WTC11 (cell line): ENCODE results near the gene MCF2L2. TPM values are rescaled to one million over a fixed set of nuclear protein-coding genes. Genes with fewer than 3 reads are reported as not detected.

Source experiments
- ATAC-seq: fragments of 200-7000 bp; cut with Tn5 transposase; 2 replicates; pipeline ENCODE4 v1.10.0; 2021; ENCODE audit warnings: mild to moderate bottlenecking, moderate library complexity
- CTCF ChIA-PET: fragments of 300-600 bp; sonication (Branson Sonifier 250); formaldehyde crosslinking; loops from one replicate; lab custom pipeline; 2021; ENCODE audit warnings: antibody characterized with exemption; lab: Charles Lee
- POLR2A ChIA-PET: fragments of 350-600 bp; sonication (Branson Sonifier 250); formaldehyde crosslinking; loops from one replicate; lab custom pipeline; 2021; ENCODE audit warnings: antibody characterized with exemption; lab: Charles Lee
- DNase-seq: peaks from one replicate; pipeline ENCODE4 v3.0.0; 2021; ENCODE audit warnings: low spot score
- H3K27ac Mint-ChIP-seq: 2 replicates; pipeline ENCODE4 v1.8.0; 2021; ENCODE audit warnings: mixed read lengths
- H3K27me3 Mint-ChIP-seq: 2 replicates; pipeline ENCODE4 v1.8.0; 2021; ENCODE audit warnings: low read depth, mild to moderate bottlenecking, moderate library complexity, mixed read lengths
- H3K36me3 Mint-ChIP-seq: 2 replicates; pipeline ENCODE4 v1.8.0; 2021; ENCODE audit warnings: mixed read lengths
- H3K4me1 Mint-ChIP-seq: 2 replicates; pipeline ENCODE4 v1.8.0; 2022; ENCODE audit warnings: mixed read lengths
- H3K4me3 Mint-ChIP-seq: 2 replicates; pipeline ENCODE4 v1.8.0; 2021; ENCODE audit warnings: mild to moderate bottlenecking, moderate library complexity, mixed read lengths
- H3K9me3 Mint-ChIP-seq: 2 replicates; pipeline ENCODE4 v1.8.0; 2021; ENCODE audit warnings: mixed read lengths
- AFF4 ChIP-seq: sonication (generic); formaldehyde crosslinking; IDR thresholded peaks from 2 replicates; pipeline ENCODE4 v1.8.1; 2023; ENCODE audit warnings: mild to moderate bottlenecking, missing genetic modification reagents, borderline replicate concordance
- ATF1 ChIP-seq: sonication (generic); formaldehyde crosslinking; IDR thresholded peaks from 2 replicates; pipeline ENCODE4 v1.8.1; 2023; ENCODE audit warnings: mild to moderate bottlenecking, moderate library complexity, missing genetic modification reagents
- CREB1 ChIP-seq: sonication (generic); formaldehyde crosslinking; IDR thresholded peaks from 2 replicates; pipeline ENCODE4 v1.8.0; 2023; ENCODE audit warnings: mild to moderate bottlenecking, missing genetic modification reagents
- CREM ChIP-seq: sonication (generic); formaldehyde crosslinking; IDR thresholded peaks from 2 replicates; pipeline ENCODE4 v1.8.1; 2022; ENCODE audit warnings: mild to moderate bottlenecking, missing genetic modification reagents, moderate library complexity
- ELF4 ChIP-seq: sonication (generic); formaldehyde crosslinking; IDR thresholded peaks from 2 replicates; pipeline ENCODE4 v1.8.1; 2022; ENCODE audit warnings: low read depth, mild to moderate bottlenecking, moderate library complexity, missing genetic modification reagents
- ETV6 ChIP-seq: sonication (generic); formaldehyde crosslinking; IDR thresholded peaks from 2 replicates; pipeline ENCODE4 v1.8.1; 2022; ENCODE audit warnings: mild to moderate bottlenecking, missing genetic modification reagents
- FOXJ3 ChIP-seq: sonication (generic); formaldehyde crosslinking; IDR thresholded peaks from 2 replicates; pipeline ENCODE4 v1.9.0; 2021; ENCODE audit warnings: missing genetic modification reagents, mild to moderate bottlenecking, borderline replicate concordance
- FOXK1 ChIP-seq: sonication (generic); formaldehyde crosslinking; IDR thresholded peaks from 2 replicates; pipeline ENCODE4 v1.8.0; 2022; ENCODE audit warnings: mild to moderate bottlenecking, moderate library complexity, missing genetic modification reagents
- GTF2I ChIP-seq: fragments of 250-450 bp; sonication (Bioruptor Pico); conservative IDR thresholded peaks from 2 replicates; pipeline ENCODE4 v1.4.0; 2021; ENCODE audit warnings: mild to moderate bottlenecking
- HMGA2 ChIP-seq: fragments of 250-450 bp; sonication (Bioruptor Pico); IDR thresholded peaks from 2 replicates; pipeline ENCODE4 v1.4.0; 2021; ENCODE audit warnings: mild to moderate bottlenecking, moderate library complexity
- MAX ChIP-seq: sonication (generic); formaldehyde crosslinking; IDR thresholded peaks from 2 replicates; pipeline ENCODE4 v1.8.0; 2022; ENCODE audit warnings: mild to moderate bottlenecking, missing genetic modification reagents
- MXD4 ChIP-seq: fragments of 250-450 bp; sonication (Bioruptor Pico); IDR thresholded peaks from 2 replicates; pipeline ENCODE4 v1.8.0; 2021; ENCODE audit warnings: mild to moderate bottlenecking, moderate library complexity, borderline replicate concordance
- NFE2L1 ChIP-seq: sonication (generic); formaldehyde crosslinking; IDR thresholded peaks from 2 replicates; pipeline ENCODE4 v1.8.1; 2023; ENCODE audit warnings: missing genetic modification reagents
- NR3C1 ChIP-seq: sonication (generic); formaldehyde crosslinking; conservative IDR thresholded peaks from 2 replicates; pipeline ENCODE4 v1.8.1; 2023; ENCODE audit warnings: low read depth, mild to moderate bottlenecking, missing genetic modification reagents
- TP53 ChIP-seq: sonication (generic); formaldehyde crosslinking; IDR thresholded peaks from 2 replicates; pipeline ENCODE4 v1.8.1; 2023; ENCODE audit warnings: mild to moderate bottlenecking, missing genetic modification reagents
- ZNF281 ChIP-seq: sonication (generic); formaldehyde crosslinking; IDR thresholded peaks from 2 replicates; pipeline ENCODE4 v1.8.0; 2023; ENCODE audit warnings: mild to moderate bottlenecking, missing genetic modification reagents
- total RNA-seq: library from RNA; stranded (reverse); gene quantifications from 3 replicates; pipeline ENCODE4 v1.2.3, GENCODE V29; 2021
- TF ChIP-seq, protein P1 (sequence below): fragments of 200-600 bp; IDR thresholded peaks from 2 replicates; pipeline ENCODE4 v1.8.0; 2022; ENCODE audit warnings: antibody characterized with exemption
- TF ChIP-seq, protein P2 (sequence below): sonication (generic); formaldehyde crosslinking; IDR thresholded peaks from 2 replicates; pipeline ENCODE4 v1.8.1; 2022; ENCODE audit warnings: mild to moderate bottlenecking, missing genetic modification reagents, moderate library complexity, borderline replicate concordance
- TF ChIP-seq, protein P3 (sequence below): fragments of 250-450 bp; sonication (Bioruptor Pico); IDR thresholded peaks from 2 replicates; pipeline ENCODE4 v1.9.0; 2021; ENCODE audit warnings: mild to moderate bottlenecking, borderline replicate concordance
- TF ChIP-seq, protein P4 (sequence below): fragments of 250-450 bp; sonication (Bioruptor Pico); conservative IDR thresholded peaks from 2 replicates; pipeline ENCODE4 v1.9.0; 2021; ENCODE audit warnings: mild to moderate bottlenecking

MCF2L2 gene
- total RNA-seq, 1 experiment from 2014 or later: 7.5 TPM

DNA sequence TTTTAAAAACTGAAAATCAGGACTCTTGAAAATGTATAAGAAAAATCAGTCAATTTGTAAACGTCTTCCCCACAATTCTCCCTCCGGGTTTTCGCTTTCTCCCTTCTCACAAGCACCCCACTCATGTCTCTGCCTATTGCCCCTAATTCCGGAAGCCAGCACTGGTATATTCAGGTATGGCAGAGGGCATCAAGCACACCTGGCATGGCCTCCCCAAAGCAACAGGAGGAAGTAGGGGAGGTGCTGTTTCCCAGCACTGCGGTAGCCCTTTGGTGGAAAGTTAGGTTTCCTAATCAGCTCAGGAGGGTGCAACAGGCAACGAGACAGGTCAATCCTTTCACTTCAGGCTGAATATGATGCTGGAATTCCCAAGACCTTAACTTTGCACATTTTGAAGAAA, 296.0 kb downstream of the MCF2L2 start (continued):
- TF ChIP-seq NR3C1 (CRISPR knock-in tag): no peak
- TF ChIP-seq, protein P1, sequence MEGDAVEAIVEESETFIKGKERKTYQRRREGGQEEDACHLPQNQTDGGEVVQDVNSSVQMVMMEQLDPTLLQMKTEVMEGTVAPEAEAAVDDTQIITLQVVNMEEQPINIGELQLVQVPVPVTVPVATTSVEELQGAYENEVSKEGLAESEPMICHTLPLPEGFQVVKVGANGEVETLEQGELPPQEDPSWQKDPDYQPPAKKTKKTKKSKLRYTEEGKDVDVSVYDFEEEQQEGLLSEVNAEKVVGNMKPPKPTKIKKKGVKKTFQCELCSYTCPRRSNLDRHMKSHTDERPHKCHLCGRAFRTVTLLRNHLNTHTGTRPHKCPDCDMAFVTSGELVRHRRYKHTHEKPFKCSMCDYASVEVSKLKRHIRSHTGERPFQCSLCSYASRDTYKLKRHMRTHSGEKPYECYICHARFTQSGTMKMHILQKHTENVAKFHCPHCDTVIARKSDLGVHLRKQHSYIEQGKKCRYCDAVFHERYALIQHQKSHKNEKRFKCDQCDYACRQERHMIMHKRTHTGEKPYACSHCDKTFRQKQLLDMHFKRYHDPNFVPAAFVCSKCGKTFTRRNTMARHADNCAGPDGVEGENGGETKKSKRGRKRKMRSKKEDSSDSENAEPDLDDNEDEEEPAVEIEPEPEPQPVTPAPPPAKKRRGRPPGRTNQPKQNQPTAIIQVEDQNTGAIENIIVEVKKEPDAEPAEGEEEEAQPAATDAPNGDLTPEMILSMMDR: no peak
- TF ChIP-seq FOXK1 (CRISPR knock-in tag): no peak
- TF ChIP-seq FOXJ3: no peak

- peaks cover 3% of the 10 kb centered on the region; the same call in 1 of the 2 replicates for H3K27me3 Mint-ChIP-seq
- no peak overlapping the region for H3K4me3 Mint-ChIP-seq
- ATAC-seq: no peak
- H3K9me3 Mint-ChIP-seq: peaks cover 23% of the 10 kb centered on the region
- ChIA-PET POLR2A (no interaction called here), CTCF (interaction anchor here (1.2 kb wide), 1 partner anchor 10 kb away, joined by 3 read pairs; no protein-coding TSS in a partner anchor)
- peaks cover 12% of the 10 kb centered on the region for H3K4me1 Mint-ChIP-seq
- peaks cover 19% of the 10 kb centered on the region for H3K36me3 Mint-ChIP-seq
- no peak overlapping the region for H3K27ac Mint-ChIP-seq
- DNase-seq: no peak
- TF ChIP-seq, protein P2, sequence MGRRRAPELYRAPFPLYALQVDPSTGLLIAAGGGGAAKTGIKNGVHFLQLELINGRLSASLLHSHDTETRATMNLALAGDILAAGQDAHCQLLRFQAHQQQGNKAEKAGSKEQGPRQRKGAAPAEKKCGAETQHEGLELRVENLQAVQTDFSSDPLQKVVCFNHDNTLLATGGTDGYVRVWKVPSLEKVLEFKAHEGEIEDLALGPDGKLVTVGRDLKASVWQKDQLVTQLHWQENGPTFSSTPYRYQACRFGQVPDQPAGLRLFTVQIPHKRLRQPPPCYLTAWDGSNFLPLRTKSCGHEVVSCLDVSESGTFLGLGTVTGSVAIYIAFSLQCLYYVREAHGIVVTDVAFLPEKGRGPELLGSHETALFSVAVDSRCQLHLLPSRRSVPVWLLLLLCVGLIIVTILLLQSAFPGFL (CRISPR knock-in tag): no peak
- TF ChIP-seq ZNF281 (CRISPR knock-in tag) (no peak), TP53 (no peak), CREM (CRISPR knock-in tag) (no peak), AFF4 (CRISPR knock-in tag) (no peak), ETV6 (CRISPR knock-in tag) (no peak), NFE2L1 (CRISPR knock-in tag) (no peak), GTF2I (CRISPR knock-in tag) (no peak), CREB1 (no peak), ELF4 (no peak), HMGA2 (no peak), MXD4 (CRISPR knock-in tag) (no peak), ATF1 (CRISPR knock-in tag) (no peak), MAX (CRISPR knock-in tag) (no peak)
- TF ChIP-seq, protein P3, sequence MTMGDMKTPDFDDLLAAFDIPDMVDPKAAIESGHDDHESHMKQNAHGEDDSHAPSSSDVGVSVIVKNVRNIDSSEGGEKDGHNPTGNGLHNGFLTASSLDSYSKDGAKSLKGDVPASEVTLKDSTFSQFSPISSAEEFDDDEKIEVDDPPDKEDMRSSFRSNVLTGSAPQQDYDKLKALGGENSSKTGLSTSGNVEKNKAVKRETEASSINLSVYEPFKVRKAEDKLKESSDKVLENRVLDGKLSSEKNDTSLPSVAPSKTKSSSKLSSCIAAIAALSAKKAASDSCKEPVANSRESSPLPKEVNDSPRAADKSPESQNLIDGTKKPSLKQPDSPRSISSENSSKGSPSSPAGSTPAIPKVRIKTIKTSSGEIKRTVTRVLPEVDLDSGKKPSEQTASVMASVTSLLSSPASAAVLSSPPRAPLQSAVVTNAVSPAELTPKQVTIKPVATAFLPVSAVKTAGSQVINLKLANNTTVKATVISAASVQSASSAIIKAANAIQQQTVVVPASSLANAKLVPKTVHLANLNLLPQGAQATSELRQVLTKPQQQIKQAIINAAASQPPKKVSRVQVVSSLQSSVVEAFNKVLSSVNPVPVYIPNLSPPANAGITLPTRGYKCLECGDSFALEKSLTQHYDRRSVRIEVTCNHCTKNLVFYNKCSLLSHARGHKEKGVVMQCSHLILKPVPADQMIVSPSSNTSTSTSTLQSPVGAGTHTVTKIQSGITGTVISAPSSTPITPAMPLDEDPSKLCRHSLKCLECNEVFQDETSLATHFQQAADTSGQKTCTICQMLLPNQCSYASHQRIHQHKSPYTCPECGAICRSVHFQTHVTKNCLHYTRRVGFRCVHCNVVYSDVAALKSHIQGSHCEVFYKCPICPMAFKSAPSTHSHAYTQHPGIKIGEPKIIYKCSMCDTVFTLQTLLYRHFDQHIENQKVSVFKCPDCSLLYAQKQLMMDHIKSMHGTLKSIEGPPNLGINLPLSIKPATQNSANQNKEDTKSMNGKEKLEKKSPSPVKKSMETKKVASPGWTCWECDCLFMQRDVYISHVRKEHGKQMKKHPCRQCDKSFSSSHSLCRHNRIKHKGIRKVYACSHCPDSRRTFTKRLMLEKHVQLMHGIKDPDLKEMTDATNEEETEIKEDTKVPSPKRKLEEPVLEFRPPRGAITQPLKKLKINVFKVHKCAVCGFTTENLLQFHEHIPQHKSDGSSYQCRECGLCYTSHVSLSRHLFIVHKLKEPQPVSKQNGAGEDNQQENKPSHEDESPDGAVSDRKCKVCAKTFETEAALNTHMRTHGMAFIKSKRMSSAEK (CRISPR knock-in tag): no peak
- TF ChIP-seq, protein P4, sequence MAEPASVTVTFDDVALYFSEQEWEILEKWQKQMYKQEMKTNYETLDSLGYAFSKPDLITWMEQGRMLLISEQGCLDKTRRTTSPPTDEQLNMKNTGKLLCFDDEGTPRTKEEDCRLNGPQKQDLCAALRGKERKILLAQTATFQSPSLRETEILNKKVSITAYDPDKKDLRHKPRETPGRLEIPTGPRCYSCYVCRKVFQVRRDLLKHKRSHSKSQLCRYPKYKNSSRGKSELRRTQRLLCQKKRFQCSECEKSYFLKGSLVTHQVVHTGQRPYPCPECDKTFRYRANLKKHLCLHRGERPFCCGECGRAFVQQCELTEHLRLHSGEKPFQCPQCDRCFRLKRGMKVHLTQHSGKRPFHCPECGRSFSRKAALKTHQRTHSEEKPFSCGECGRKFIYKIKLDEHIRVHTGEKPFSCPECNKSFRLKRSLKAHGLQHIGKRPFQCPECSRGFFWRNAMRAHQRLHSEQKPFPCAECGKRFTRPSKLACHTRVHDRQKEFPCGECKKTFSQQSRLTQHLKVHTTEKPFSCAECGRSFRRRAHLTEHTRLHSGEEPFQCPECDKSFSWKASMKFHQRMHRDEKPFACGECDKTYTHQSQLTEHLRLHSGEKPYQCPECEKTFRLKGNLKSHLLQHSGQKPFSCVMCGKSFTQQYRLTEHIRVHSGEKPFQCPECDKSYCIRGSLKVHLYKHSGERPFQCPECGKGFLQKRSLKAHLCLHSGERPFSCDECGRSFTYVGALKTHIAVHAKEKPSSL (CRISPR knock-in tag): no peak
Observed at GRCh38 chr3:183131735-183132134, 296.7 kb downstream of the MCF2L2 start.
